Endothelial cell of umbilical vein (primary cell): ENCODE data around the gene TSEN15. TPM values are rescaled to one million over a fixed set of nuclear protein-coding genes. Genes with fewer than 3 reads are reported as not detected.

Experiments
- BruUV-seq: library from RNA; stranded (reverse); fragments of 400-500 nt; replicated peaks from 2 replicates; lab custom pipeline; 2021; lab: Mats Ljungman, UMichigan
- CTCF ChIA-PET: fragments of 300-600, 350-600 bp; sonication (Branson Sonifier 250); formaldehyde crosslinking; loops from one replicate; lab custom pipeline; 2021; ENCODE audit warnings: antibody characterized with exemption, inconsistent platforms; lab: Charles Lee
- POLR2A ChIA-PET: fragments of 300-600, 350-600 bp; sonication (Branson Sonifier 250); formaldehyde crosslinking; loops from one replicate; lab custom pipeline; 2021; ENCODE audit warnings: antibody characterized with exemption, inconsistent platforms; lab: Charles Lee
- DNase-seq: peaks from one replicate; pipeline ENCODE4 v3.0.0-alpha.2; 2011; ENCODE audit warnings: low read depth, low spot score
- FAIRE-seq: peaks from 2 replicates; lab custom pipeline; 2011; peaks lifted over from hg19 to GRCh38; lab: Jason Lieb, UNC
- H2AFZ ChIP-seq: 2 replicates; pipeline ENCODE4 v1.6.0; 2012; ENCODE audit warnings: low read depth, low read length, control low read depth, inconsistent platforms
- H3K27ac ChIP-seq: 2 replicates; pipeline ENCODE4 v1.5.1; 2011; ENCODE audit warnings: low read depth, mild to moderate bottlenecking, control low read depth, low read length, moderate library complexity; ENCODE audit not compliant: insufficient read depth
- H3K27me3 ChIP-seq, 2 experiments: 2 replicates each; pipeline versions ENCODE4 v1.6.0 to v1.6.1; 2011; ENCODE audit warnings: low read length in 2 of 2, mixed read lengths in 1 of 2; ENCODE audit not compliant: control insufficient read depth in 2 of 2, insufficient read depth in 2 of 2
- H3K36me3 ChIP-seq, 2 experiments: 2 replicates in 1 of 2; 3 replicates in 1 of 2; pipeline ENCODE4 v1.5.1; 2011; ENCODE audit warnings: low read length in 2 of 2, mild to moderate bottlenecking in 1 of 2, moderate library complexity in 1 of 2; ENCODE audit not compliant: control insufficient read depth in 2 of 2, insufficient read depth in 2 of 2; ENCODE audit errors: extremely low read depth in 1 of 2
- H3K4me1 ChIP-seq: 3 replicates; pipeline ENCODE4 v1.5.1; 2011; ENCODE audit warnings: mild to moderate bottlenecking, low read length; ENCODE audit not compliant: control insufficient read depth, insufficient read depth; ENCODE audit errors: extremely low read depth
- H3K4me2 ChIP-seq: 2 replicates; pipeline ENCODE4 v1.6.1; 2011; ENCODE audit warnings: low read length, control low read depth, mixed read lengths; ENCODE audit not compliant: insufficient read depth
- H3K4me3 ChIP-seq, 3 experiments: fragments of 200-600 bp in 1 of 3; sonication (generic), shearing (Covaris generic) in 1 of 3; replicated peaks in 1 of 3; 2 replicates each; pipeline ENCODE4 v1.5.1; 2011 to 2016; ENCODE audit warnings: control low read depth in 3 of 3, low read length in 3 of 3, mild to moderate bottlenecking in 2 of 3, inconsistent platforms in 1 of 3, low read depth in 1 of 3, moderate library complexity in 1 of 3; ENCODE audit not compliant: insufficient read depth in 1 of 3
- H3K79me2 ChIP-seq: 2 replicates; pipeline ENCODE4 v1.6.0; 2012; ENCODE audit warnings: low read length, inconsistent platforms; ENCODE audit not compliant: control insufficient read depth, insufficient read depth
- H3K9ac ChIP-seq: replicated peaks from 2 replicates; pipeline ENCODE3; 2011; ENCODE audit warnings: low read length, control low read depth; ENCODE audit not compliant: insufficient read depth; ENCODE audit errors: extremely low read depth
- H3K9me1 ChIP-seq: replicated peaks from 3 replicates; pipeline ENCODE4 v1.6.0; 2011; ENCODE audit warnings: mild to moderate bottlenecking, low read length; ENCODE audit not compliant: control insufficient read depth, insufficient read depth; ENCODE audit errors: extremely low read depth
- H3K9me3 ChIP-seq: replicated peaks from 2 replicates; pipeline ENCODE4 v1.5.1; 2012; ENCODE audit warnings: low read length, inconsistent platforms; ENCODE audit not compliant: control insufficient read depth, insufficient read depth
- H4K20me1 ChIP-seq: replicated peaks from 2 replicates; pipeline ENCODE3; 2011; ENCODE audit warnings: mild to moderate bottlenecking, low read length; ENCODE audit not compliant: control insufficient read depth, insufficient read depth; ENCODE audit errors: extremely low read depth
- EZH2 ChIP-seq: IDR thresholded peaks from 2 replicates; pipeline ENCODE4 v1.6.1; 2012; ENCODE audit warnings: borderline replicate concordance, low read depth, mild to moderate bottlenecking, moderate library complexity, low read length, inconsistent platforms; ENCODE audit not compliant: severe bottlenecking
- FOS ChIP-seq: IDR thresholded peaks from 2 replicates; pipeline ENCODE4 v1.6.1; 2011; ENCODE audit warnings: mild to moderate bottlenecking, low read length, moderate library complexity, borderline replicate concordance; ENCODE audit not compliant: insufficient read depth
- GATA2 ChIP-seq: IDR thresholded peaks from 2 replicates; pipeline ENCODE4 v1.7.0; 2011; ENCODE audit warnings: low read depth, mild to moderate bottlenecking, moderate library complexity, mixed read lengths, low read length; ENCODE audit not compliant: insufficient read length, insufficient read depth
- JUN ChIP-seq: IDR thresholded peaks from 2 replicates; pipeline ENCODE4 v1.6.1; 2011; ENCODE audit warnings: borderline replicate concordance, low read depth; ENCODE audit not compliant: insufficient read length, insufficient read depth
- MYC ChIP-seq: IDR thresholded peaks from one replicate; pipeline ENCODE4 v1.6.1; 2011; ENCODE audit warnings: mild to moderate bottlenecking, low read depth, low read length
- POLR2A ChIP-seq: IDR thresholded peaks from 2 replicates; pipeline ENCODE4 v1.6.1; 2012; ENCODE audit warnings: low read depth, mild to moderate bottlenecking, control low read depth, low read length
- POLR2AphosphoS5 ChIP-seq: IDR thresholded peaks from 2 replicates; pipeline ENCODE4 v1.6.1; 2012; ENCODE audit warnings: low read depth, mild to moderate bottlenecking, control low read depth, low read length, moderate library complexity; ENCODE audit not compliant: insufficient read depth
- dilution Hi-C: fragments of 300-500 bp; cut with MboI; formaldehyde crosslinking; loops from one replicate; pipeline ENCODE4 v1.15.0; 2019; ENCODE audit warnings: low sequenced_read_pairs; ENCODE audit not compliant: extremely low pct_ligation_motif_present
- intact Hi-C: fragments of 100-400 bp; cut with micrococcal nuclease; formaldehyde crosslinking; loops from one replicate; pipeline ENCODE4 v1.10.0; 2022
- polyA plus RNA-seq, 4 experiments: library from polyadenylated mRNA; depleted of rRNA in 3 of 4; stranded (reverse) in 3 of 4; unstranded in 1 of 4; fragments of >200 nt; gene quantifications; 2 replicates each; pipeline versions ENCODE4 v1.2.1 to v1.2.3, GENCODE V29; 2011 to 2012; ENCODE audit warnings: missing spikeins in 1 of 4
- total RNA-seq: library from RNA; stranded (reverse); gene quantifications from 2 replicates; pipeline ENCODE4 v1.2.3, GENCODE V29; 2021
- TF ChIP-seq, protein P1 (sequence below), 2 donors: IDR thresholded peaks; 1 replicate in 1 of 2; 2 replicates in 1 of 2; pipeline ENCODE4 v1.5.1; 2011; ENCODE audit warnings: low read length in 2 of 2, mild to moderate bottlenecking in 2 of 2, moderate library complexity in 2 of 2, control low read depth in 1 of 2, inconsistent platforms in 1 of 2, low read depth in 1 of 2; ENCODE audit not compliant: insufficient read depth in 1 of 2; ENCODE audit errors: extremely low read depth in 1 of 2
- TF ChIP-seq, protein P2 (sequence below): IDR thresholded peaks from 2 replicates; pipeline ENCODE4 v1.6.1; 2011; ENCODE audit not compliant: insufficient read depth, insufficient read length

The TSEN15 gene
- total and polyA plus RNA-seq, 2 donors (not counting 3 experiments of a cell fraction or from before 2014, with no cell fraction given), result 20.6 to 25.8 TPM

DNA sequence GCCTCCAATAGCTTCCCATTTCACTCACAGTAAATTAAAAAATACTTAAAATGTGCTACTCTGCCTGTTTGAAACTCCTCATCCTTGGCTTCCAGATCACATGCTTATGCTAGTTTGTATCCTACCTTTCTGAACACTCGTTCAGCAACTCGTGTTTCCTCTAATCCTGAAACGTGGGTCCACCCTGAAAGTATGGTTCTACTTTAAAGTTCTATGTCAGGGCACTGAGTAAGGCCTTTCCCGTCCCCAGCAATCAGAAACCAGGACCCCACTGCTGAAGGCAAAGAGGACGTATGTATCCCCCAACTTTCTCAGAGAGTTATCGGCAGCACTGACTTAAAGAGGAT is 419 bp upstream of the TSEN15 start:
- H3K36me3 ChIP-seq, result peaks cover 3 to 5% of the 10 kb centered on the region in 2 experiments
- FAIRE-seq, result no peak
- dilution Hi-C loops, result no loop called here

More for the DNA sequence above, 419 bp upstream of the TSEN15 start:
- DNase-seq, result no peak
- peak overlapping the region; percentile 85 to 89 (median 85) for H3K4me3 ChIP-seq
- H3K4me1 ChIP-seq, result peaks cover 11% of the 10 kb centered on the region
- H2AFZ ChIP-seq, result peak overlapping the region; percentile 77
- ChIA-PET POLR2A (interaction anchor here (0.5 kb wide), 1 partner anchor 557 kb away, joined by 4 read pairs; no protein-coding TSS in a partner anchor), CTCF (interaction anchor here (0.6 to 1.8 kb wide), 9 partner anchors 12 to 641 kb away, joined by 3 to 11 read pairs (median 4); no protein-coding TSS in a partner anchor)
- H3K9ac ChIP-seq, result peak overlapping the region; percentile 70
- peaks cover 16% of the 10 kb centered on the region for H3K79me2 ChIP-seq
- peaks cover 10 to 23% of the 10 kb centered on the region in 2 experiments for H3K27me3 ChIP-seq
- H3K9me1 ChIP-seq, result no peaks in the 10 kb centered on the region
- intact Hi-C loops, result loop anchor here (1.0 to 5.0 kb wide), 5 partner anchors 14 to 770 kb away; partner anchors contain the start of genes ARPC5, COLGALT2 and SMG7
- TF ChIP-seq FOS (no peak), MYC (no peak), POLR2A (no peak), POLR2AphosphoS5 (no peak), EZH2 (no peak), GATA2 (no peak), JUN (no peak)
- TF ChIP-seq, protein P1, sequence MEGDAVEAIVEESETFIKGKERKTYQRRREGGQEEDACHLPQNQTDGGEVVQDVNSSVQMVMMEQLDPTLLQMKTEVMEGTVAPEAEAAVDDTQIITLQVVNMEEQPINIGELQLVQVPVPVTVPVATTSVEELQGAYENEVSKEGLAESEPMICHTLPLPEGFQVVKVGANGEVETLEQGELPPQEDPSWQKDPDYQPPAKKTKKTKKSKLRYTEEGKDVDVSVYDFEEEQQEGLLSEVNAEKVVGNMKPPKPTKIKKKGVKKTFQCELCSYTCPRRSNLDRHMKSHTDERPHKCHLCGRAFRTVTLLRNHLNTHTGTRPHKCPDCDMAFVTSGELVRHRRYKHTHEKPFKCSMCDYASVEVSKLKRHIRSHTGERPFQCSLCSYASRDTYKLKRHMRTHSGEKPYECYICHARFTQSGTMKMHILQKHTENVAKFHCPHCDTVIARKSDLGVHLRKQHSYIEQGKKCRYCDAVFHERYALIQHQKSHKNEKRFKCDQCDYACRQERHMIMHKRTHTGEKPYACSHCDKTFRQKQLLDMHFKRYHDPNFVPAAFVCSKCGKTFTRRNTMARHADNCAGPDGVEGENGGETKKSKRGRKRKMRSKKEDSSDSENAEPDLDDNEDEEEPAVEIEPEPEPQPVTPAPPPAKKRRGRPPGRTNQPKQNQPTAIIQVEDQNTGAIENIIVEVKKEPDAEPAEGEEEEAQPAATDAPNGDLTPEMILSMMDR (IDR thresholded peaks at IDR 0.05; ENCODE audit: extremely low read depth in 1 of 2, insufficient read depth in 1 of 2, low read depth in 1 of 2, low read length in 2 of 2), result no peak
- TF ChIP-seq, protein P2, sequence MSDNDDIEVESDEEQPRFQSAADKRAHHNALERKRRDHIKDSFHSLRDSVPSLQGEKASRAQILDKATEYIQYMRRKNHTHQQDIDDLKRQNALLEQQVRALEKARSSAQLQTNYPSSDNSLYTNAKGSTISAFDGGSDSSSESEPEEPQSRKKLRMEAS, result no peak
- no peaks in the 10 kb centered on the region for H3K9me3 ChIP-seq
- H4K20me1 ChIP-seq, result no peaks in the 10 kb centered on the region
- H3K4me2 ChIP-seq, result peak overlapping the region; percentile 91
- H3K27ac ChIP-seq, result peak overlapping the region; percentile 54
- TSS peak; percentile 95 for BruUV-seq
